GM21390 (cell line): Measurements from ENCODE around the gene NDUFC1.
"Not testable (repeated sequence)": the region's sequence is repeated elsewhere in the genome, so short reads cannot be mapped to it uniquely, and the experiment has no call there.

Experiments used
- ATAC-seq: cut with Tn5 transposase; IDR thresholded peaks from one replicate; pipeline ENCODE4 v1.9.1; 2021; ENCODE audit not compliant: unreplicated experiment

NDUFC1 gene

GRCh38 chr4:139299536-139299935 lies 2.7 kb downstream of the NDUFC1 start:
- ATAC-seq = no peak

GRCh38 chr4:139297001-139297410 lies 5.3 kb downstream of the NDUFC1 start:
- no peak for ATAC-seq

- ATAC-seq = no peak
Observed at GRCh38 chr4:139295942-139296299, 6.4 kb downstream of the NDUFC1 start.

GRCh38 chr4:139295206-139295941 lies 6.9 kb downstream of the NDUFC1 start:
- ATAC-seq = peak; percentile 91

GRCh38 chr4:139286186-139286698 lies 16.0 kb downstream of the NDUFC1 start:
- ATAC-seq = no peak

GRCh38 chr4:139282721-139283075 lies 19.6 kb downstream of the NDUFC1 start:
- no peak for ATAC-seq

GRCh38 chr4:139282065-139282720 lies 20.1 kb downstream of the NDUFC1 start:
- ATAC-seq = no peak

GRCh38 chr4:139279760-139280620 lies 22.3 kb downstream of the NDUFC1 start, which contains the start of gene MGARP:
Gene MGARP, minus strand, starts transcription at chr4:139280225. Its CDS starts 67 bp downstream, at chr4:139280158.
- no peak for ATAC-seq

- ATAC-seq = no peak
Observed at GRCh38 chr4:139278912-139279759, 23.1 kb downstream of the NDUFC1 start.

- no peak for ATAC-seq
Observed at GRCh38 chr4:139278485-139278884, 23.8 kb downstream of the NDUFC1 start.

- ATAC-seq = no peak
Observed at GRCh38 chr4:139275281-139275735, 27.0 kb downstream of the NDUFC1 start.

- no peak for ATAC-seq
Observed at GRCh38 chr4:139274790-139275189, 27.5 kb downstream of the NDUFC1 start.

GRCh38 chr4:139273835-139274234 lies 28.4 kb downstream of the NDUFC1 start:
- no peak for ATAC-seq

GRCh38 chr4:139267301-139267700 lies 35.0 kb downstream of the NDUFC1 start:
- ATAC-seq = no peak

GRCh38 chr4:139266583-139267257 lies 35.6 kb downstream of the NDUFC1 start:
- peak; percentile 96 for ATAC-seq

GRCh38 chr4:139266208-139266582 lies 36.1 kb downstream of the NDUFC1 start:
- ATAC-seq = peak; percentile 1

GRCh38 chr4:139265654-139266053 lies 36.6 kb downstream of the NDUFC1 start:
- no peak for ATAC-seq

- no peak for ATAC-seq
Observed at GRCh38 chr4:139256349-139256748, 45.9 kb downstream of the NDUFC1 start.

- not testable (repeated sequence) for ATAC-seq
Observed at GRCh38 chr4:139255581-139255980, 46.7 kb downstream of the NDUFC1 start.

GRCh38 chr4:139253713-139254112 lies 48.6 kb downstream of the NDUFC1 start:
- ATAC-seq = no peak
